ENCODE results near the gene TFDP1. TPM values are rescaled to one million over a fixed set of nuclear protein-coding genes. Genes with fewer than 3 reads are reported as not detected.

Gene TFDP1
- total RNA-seq, 1 experiment from 2014 or later: 65.7 TPM

DNA sequence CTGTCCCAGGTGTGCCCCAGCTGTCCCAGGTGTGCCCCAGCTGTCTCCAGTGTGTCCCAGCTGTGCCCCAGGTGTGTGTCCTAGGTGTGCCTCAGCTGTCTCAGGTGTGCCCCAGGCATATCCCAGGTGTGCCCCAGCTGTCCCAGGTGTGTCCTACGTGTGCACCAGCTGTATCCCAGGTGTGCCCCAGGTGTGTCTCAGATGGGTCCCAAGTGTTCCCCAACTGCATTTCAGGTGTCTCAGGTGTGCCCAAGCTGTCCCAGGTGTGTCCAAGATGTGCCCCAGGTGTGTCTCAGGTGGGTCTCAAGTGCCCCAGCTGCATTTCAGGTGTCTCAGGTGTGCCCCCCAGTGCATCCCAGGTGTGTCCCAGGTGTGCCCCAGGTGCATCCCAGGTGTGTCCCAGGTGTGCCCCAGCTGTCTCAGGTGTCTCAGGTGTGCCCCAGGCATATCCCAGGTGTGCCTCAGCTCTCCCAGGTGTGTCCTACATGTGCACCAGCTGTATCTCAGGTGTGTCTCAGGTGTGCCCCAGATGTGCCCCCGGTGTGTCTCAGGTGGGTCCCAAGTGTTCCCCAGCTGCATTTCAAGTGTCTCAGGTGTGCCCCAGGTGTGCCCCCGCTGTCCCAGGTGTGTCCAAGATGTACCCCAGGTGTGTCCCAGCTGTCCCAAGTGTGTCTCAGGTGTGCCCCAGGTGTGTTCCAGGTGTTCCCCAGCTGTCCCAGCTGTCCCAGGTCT, 81.2 kb downstream of the TFDP1 start:
- no peak for DNase-seq (ENCODE audit: low read depth)

DNA sequence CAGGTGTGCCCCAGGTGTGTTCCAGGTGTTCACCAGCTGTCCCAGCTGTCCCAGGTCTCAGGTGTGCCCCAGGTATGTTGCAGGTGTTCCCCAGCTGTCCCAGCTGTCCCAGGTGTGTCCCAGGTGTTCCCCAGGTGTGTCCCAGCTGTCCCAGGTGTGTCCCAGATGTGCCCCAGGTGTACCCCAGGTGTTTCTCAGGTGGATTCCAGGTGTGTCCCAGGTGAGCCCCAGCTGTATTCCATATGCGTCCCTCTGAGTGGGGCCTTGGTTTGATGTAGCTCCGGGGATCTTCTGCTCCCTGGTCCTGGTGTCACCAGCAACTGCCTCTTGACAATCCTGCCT, 81.7 kb downstream of the TFDP1 start:
- DNase-seq (ENCODE audit: low read depth): no peak

DNA sequence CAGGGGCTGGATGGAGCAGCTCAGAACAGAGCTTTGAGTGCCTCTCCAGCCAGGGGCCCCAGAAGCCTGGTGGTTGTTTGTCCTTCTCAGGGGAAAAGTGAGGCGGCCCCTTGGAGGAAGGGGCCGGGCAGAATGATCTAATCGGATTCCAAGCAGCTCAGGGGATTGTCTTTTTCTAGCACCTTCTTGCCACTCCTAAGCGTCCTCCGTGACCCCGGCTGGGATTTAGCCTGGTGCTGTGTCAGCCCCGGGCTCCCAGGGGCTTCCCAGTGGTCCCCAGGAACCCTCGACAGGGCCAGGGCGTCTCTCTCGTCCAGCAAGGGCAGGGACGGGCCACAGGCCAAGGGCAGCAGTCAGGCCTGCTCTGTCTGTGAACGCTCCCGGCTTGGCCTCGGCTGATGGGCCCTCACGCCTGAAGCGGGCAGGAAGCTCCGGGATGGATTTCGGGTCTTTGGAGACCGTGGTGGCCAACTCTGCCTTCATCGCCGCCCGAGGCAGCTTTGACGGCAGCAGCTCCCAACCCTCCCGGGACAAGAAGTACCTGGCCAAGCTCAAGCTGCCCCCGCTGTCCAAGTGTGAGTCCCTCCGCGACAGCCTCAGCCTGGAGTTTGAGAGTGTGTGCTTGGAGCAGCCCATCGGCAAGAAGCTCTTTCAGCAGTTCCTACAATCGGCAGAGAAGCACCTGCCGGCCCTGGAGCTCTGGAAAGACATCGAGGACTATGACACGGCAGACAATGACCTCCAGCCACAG, 82.6 kb downstream of the TFDP1 start, which contains the start of gene GRK1:
Gene GRK1 (plus strand): TSS at position 269 of the 751 bp plus-strand sequence. CDS start 168 bp downstream, at position 437.
- DNase-seq (ENCODE audit: low read depth): no peak

DNA sequence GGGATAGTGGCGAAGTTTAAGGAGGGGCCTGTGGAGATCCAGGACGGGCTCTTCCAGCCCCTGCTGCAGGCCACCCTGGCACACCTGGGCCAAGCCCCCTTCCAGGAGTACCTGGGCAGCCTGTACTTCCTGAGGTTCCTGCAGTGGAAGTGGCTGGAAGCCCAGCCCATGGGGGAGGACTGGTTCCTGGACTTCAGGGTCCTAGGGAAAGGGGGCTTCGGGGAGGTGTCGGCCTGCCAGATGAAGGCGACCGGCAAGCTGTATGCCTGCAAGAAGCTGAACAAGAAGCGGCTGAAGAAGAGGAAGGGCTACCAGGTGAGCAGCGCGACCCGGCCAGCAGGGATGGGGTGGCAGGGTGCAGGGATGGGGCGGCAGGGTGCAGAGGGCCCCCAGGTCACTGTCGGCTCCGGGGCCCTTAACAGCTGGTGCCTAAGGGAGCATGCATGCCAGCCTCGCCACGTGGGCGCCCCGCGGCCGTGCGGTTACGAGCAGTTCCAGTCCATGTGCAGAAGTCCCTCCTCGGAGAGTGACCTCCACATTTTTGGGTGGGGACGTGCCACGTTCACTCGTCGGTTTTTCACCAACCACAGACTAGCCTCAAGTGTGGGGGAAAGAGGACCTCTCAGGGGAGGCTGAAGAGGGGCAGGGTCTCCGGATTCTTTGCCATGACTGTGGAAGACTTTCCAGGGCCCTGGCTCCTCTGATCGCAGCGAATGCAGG, 83.4 kb downstream of the TFDP1 start:
- DNase-seq (ENCODE audit: low read depth): no peak

DNA sequence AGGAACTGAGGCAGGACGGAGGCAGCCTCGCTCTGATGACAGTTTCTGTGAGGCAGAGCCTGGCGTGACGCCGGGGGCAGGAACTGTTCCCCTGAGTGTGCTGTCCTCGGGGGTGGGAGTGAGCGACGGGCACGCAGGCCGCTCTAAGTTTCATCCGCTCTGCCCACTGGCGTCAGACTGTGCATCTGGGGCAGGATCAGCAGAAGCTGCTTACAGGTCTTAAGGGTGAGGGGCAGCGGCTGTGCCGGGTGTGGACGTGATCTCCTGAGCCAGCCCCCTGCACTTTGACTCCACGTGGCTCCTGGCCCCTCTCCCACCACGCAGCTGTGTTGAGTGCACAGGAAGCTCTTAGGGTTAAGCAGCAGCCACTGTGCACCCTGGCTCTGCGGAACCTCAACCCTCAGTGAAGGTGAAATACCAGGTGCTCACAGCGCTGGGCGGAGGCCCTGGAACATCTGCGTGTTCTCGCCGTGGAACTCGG, 84.0 kb downstream of the TFDP1 start:
- DNase-seq (ENCODE audit: low read depth): no peak

DNA sequence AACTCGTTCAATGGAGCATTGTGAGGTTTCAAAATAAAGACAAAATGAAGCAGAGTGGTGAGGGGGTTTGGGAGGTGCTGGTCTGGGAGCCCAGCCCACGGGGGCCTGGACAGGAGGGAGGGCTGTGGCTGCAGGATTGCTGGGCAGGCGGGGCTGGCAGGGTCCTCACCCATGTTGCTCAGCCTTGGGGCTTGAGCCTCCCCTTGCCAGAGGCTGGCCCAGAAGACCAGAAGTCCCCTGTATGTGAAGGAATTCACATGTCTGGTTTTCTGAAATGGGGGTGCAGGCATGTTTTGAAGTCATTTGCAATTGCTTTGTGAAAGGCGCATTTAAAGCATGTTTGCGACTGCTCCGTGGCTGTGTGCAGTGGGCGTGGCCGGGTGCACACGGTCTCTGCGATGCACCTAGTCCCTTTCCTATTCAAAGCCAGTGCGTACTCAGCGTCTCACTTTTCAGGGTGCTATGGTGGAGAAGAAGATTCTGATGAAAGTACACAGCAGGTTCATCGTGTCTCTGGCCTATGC, 84.7 kb downstream of the TFDP1 start:
- DNase-seq (ENCODE audit: low read depth): no peak

DNA sequence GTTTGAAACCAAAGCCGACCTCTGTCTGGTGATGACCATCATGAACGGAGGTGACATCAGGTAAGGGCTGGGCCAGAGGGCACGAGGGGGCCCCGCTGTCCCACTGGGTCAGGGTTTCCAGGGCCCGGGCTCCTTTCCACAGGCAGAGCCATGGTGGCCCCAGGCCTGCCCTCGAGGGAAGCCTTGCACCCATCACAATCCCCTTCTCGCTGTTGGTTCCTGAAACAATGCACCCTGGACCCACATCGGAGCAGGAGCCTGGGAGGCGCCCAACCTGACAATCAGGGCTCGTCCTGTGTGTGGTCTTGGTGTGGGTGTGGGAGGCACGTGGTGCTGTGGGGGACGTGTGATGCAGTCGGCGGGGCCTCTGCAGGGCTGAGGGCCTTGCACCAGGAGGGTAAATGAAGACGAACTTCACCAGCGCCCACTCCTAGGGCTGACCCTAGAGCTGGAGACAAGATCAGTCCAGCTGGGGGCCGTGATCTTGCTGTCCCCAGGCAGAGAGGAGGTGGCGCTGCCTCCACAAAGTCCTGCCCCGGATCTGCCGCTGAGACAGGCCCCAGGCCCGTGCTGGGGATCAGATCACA, 85.3 kb downstream of the TFDP1 start:
- DNase-seq (ENCODE audit: low read depth): no peak

DNA sequence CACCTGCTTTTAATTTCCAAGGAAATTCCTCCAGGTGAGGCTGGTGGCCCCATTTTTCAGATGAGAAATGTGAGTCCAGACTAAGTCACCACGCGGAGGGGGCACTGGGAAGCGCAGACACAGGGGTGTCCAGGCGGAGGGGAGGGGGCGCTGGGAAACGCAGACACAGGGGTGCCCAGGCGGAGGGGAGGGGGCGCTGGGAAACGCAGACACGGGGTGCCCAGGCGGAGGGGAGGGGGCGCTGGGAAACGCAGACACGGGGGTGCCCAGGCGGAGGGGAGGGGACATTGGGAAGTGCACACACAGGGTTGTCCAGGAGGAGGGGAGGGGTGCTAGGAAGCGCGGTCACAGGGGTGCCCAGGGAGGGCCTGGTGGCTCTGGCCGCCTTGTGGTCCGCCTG, 86.0 kb downstream of the TFDP1 start:
- DNase-seq (ENCODE audit: low read depth): no peak

DNA sequence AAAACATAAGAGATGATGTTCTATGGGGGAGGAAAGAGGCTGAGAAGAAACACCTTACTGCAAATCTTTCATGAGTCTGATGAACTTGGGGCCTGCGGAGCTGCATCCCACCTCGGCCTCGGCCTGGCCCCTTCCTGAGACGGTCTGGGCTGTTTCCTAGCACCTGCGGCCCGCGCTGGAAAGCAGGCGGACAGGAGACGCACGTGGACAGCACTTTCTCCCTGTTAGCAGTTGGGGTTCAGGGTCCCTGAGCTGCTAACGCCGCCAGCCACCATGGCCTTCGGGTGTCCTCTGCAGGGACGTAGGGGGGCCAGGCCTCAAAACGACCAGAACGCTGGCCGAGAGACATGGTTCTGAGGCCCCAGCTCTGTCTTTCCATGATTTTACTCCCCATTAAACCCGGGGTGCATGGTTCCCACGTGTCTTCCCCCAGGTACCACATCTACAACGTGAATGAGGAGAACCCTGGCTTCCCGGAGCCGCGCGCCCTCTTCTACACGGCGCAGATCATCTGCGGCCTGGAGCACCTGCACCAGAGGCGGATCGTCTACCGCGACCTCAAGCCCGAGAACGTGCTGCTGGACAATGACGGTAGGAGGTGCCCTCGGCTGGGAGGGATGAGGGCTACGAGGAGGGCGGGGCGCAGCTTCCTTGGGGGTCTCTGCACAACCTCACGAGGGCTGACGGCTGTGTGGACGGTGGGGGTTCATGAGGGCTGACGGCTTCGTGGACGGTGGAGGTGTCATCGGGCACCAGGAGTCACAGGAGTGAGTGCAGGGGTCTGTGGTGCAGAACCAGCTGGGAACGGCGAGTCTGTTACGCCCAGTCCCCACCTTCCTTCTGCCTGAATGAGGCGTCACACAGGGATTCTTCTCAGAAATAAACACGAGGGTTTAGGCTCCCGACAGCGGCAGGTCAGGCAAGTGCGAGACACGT, 86.8 kb downstream of the TFDP1 start:
- DNase-seq (ENCODE audit: low read depth): no peak

DNA sequence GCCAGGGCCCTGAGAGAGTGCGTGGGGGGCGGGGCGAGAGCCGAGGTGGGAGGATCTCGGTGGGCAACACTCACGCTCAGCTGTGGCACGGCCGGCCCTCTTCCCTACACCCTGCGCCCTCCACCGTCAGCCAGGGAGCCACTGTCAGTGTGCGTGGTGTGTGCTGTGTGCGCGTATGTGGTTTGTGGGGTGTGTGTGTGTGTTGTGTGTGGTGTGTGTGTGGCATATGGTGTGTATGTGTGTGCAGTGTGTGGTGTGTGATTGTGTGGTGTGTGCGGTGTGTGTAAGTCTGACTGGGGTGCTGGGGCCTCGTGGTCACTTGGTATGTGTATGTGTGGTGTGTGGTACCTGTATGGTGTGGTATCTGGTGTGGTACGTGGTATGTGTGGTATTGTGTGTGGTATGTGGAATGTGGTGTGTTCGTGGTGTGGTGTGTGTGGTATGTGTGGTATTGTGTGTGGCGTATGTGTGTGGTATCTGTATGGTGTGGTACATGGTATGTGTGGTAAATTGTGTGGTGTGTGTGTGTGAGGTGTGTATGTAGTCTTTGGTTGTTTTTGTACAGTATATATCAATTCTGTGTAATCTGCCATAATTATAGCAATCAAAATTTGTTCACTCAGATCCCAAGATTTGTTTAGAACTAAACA, 87.6 kb downstream of the TFDP1 start:
- DNase-seq (ENCODE audit: low read depth): no peak

Other genes with a start within 250 kb of the TFDP1 start
- not detected in 2 replicates for gene GRTP1, start 220.6 kb upstream of the TFDP1 start, total RNA-seq (2014; rRNA removed; shearing (Covaris generic))
- gene ADPRHL1, start 131.3 kb upstream of the TFDP1 start, total RNA-seq (2014; rRNA removed; shearing (Covaris generic)): 0.29 TPM in 1 of 2 replicates, not detected in the other
- 3.6 and 7.3 TPM in 2 replicates for gene DCUN1D2, start 94.0 kb upstream of the TFDP1 start, total RNA-seq (2014; rRNA removed; shearing (Covaris generic))
- not detected in 2 replicates for gene ATP4B, start 73.4 kb downstream of the TFDP1 start, total RNA-seq (2014; rRNA removed; shearing (Covaris generic))
- not detected in 2 replicates for gene GRK1, start 82.5 kb downstream of the TFDP1 start, total RNA-seq (2014; rRNA removed; shearing (Covaris generic))
- gene TMEM255B, start 174.5 kb downstream of the TFDP1 start, total RNA-seq (2014; rRNA removed; shearing (Covaris generic)): 0.60 and 0.78 TPM in 2 replicates